ENCODE measurements around the gene TMEM95.

TMEM95 gene

DNA sequence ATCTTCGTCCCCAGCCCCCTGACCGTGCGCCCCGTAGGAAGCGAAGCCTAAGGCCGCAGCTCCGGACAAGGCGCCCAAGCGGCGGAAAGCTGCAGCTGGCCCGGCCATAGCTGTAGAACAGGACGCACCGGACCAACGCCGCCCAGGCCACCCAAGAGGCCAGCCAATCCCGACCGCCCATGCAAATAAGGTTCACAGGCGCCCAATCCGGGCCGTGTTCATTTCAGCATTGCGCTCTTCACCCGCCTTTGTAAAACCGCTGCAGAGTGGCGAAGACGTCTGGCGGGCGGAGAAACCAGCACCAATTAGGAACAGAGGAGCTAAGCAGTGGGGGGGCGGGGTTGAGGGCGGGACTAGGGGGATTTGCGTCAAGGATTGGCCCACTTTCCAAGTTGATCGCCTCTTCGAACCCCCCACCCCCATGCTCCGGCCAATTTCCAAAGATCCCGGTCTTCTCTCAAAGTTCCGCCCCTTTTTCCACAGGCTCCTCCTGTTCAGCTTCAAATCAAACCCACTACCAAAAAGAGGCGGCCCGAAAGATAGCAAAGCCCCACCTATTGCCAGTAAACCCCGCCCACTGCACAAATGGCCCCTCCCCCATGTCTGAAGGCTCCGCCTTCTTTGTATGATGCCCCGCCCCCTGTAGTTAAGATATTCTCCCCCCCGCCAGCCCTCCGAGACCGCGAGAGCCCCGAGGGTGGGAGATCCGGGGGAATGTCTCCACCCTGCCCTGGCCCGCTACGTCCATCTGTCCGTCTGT lies 49.2 kb downstream of the TMEM95 start, which contains the start of gene TMEM256:
TMEM256 (minus strand) TSS at position 121 of the 760 bp plus-strand sequence; CDS start at position 108, 13 bp downstream.
- in situ Hi-C loops (cut with MboI; ENCODE audit: low sequenced_read_pairs), result no loop called here

DNA sequence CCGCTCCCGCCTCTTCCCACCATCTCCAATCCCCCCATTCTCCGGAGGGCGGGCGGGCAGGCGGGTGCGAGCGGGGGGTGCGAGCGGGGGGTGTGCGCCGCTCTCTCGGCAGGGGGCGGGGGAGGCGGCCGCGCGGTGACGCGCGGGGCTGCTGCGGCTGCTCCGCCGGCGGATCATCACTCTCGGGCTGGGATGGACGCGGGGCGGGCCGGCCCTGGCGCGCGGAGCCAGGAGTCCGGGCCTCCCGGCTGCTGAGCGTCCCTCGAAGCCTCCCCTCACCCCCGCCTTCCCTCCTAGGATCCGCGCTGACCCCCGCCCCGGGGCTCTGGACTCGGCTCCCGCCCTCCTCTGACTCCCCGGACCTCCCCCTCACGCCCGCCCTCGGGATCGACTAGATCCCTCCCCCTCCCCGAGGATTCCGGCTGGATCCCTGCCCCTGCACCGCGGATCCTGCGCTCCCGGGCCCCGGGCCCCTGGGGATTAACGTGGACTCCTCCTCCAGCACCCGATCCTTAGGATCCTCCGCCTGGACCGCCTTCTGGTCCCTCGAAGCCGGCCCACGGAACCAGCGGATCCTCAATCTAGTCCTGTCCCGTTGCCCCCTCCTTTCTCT lies 49.9 kb downstream of the TMEM95 start:
- in situ Hi-C loops (cut with MboI; ENCODE audit: low sequenced_read_pairs), result no loop called here

DNA sequence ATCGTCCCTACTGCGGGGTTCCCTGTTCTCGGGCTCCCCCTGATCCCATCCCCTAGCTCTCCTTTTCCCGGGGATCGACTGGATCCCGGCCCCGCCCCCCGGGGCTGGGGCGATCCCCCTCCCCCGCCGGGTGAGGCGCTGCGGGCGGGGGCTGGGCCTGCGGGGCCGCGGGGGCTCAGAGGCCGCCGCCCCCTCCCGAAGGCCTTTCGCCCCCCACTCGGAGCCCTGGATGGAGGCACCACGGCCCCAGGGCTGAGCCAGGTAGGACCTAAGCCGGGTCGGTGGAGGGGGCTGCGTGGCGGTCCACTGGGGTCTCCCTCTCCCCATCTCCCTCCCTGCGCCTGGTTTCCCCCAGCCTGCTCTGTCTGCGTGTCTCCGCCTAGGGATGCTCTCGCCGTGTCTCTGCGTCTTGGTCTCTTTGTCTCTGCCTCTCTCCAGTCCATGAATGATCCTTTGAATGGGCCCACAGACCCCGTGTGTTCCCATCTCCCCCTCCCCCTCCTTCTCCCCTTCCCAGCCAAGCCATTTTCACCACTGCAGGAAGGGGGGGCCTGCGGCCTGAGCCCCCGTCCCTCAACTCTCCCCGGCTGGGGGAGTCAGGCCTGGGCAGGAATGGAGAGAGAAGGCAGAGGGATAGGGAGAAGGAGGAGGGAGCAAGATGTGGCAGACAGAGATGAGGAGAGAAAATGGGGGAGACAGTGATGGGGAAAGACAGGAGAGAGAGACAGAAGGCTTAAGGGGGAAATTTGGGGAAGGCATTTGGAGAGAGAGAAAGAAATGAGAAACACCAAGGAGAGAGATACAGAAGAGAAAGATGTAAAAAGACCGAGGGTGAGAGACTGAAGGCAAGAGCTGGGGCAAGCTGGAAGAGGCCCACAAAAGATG lies 50.6 kb downstream of the TMEM95 start:
- in situ Hi-C loops (cut with MboI; ENCODE audit: low sequenced_read_pairs), result no loop called here

DNA sequence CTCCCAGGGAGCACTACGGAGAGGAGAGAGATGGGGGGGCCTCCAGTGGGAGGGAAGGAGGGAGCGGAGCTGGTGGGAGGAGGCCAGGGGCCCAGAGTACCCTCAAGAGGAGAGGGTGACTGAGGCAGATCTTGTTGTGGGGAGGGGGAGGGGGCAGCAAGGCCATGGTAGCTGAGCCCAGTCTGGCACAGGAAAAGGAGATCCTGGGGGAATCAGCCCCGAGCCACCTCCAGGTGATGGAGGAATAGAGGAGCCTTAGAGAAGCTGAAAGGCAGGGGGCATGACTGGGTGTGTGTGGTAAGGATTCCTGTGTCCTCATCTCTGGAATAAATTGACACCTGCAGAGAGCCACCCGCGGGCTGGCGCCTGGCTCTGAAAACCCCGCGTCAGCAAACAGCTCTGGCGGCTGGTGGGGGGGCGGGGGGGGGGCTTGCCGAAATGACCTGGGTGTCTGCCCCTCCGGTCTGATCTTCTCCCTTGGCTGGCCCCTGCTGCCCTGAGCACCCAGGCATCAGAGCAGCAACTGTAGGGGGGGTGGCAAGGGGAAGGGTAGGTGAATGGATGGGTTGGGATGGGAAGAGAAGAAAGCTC lies 51.4 kb downstream of the TMEM95 start:
- in situ Hi-C loops (cut with MboI; ENCODE audit: low sequenced_read_pairs), result no loop called here
